A673 (cell line): Measurements from ENCODE around the gene MYMK. TPM values are rescaled to one million over a fixed set of nuclear protein-coding genes. Genes with fewer than 3 reads are reported as not detected.

Experiments used
- BruUV-seq: library from RNA; stranded (reverse); fragments of 400-500 nt; replicated peaks from 2 replicates; lab custom pipeline; 2021; lab: Mats Ljungman, UMichigan
- CTCF ChIA-PET: fragments of 300-600 bp; sonication (Branson Sonifier 250); formaldehyde crosslinking; loops from one replicate; lab custom pipeline; 2022; ENCODE audit warnings: antibody characterized with exemption; lab: Charles Lee
- POLR2A ChIA-PET: fragments of 300-600 bp; sonication (Branson Sonifier 250); formaldehyde crosslinking; loops from one replicate; lab custom pipeline; 2022; ENCODE audit warnings: antibody characterized with exemption; ENCODE audit not compliant: low non-redundant PET; lab: Charles Lee
- DNase-seq: peaks from one replicate; pipeline ENCODE4 v3.0.0-alpha.2; 2015; ENCODE audit warnings: low spot score
- H3K27ac ChIP-seq: fragments of 200-600 bp; sonication (generic); 2 replicates; pipeline ENCODE4 v1.5.1; 2016; ENCODE audit warnings: mixed run types, low read depth, mild to moderate bottlenecking, mixed read lengths, antibody characterized with exemption, low read length; ENCODE audit not compliant: poor library complexity, severe bottlenecking
- H3K27me3 ChIP-seq: fragments of 200-600 bp; sonication (generic); replicated peaks from 2 replicates; pipeline ENCODE4 v1.6.1; 2017; ENCODE audit warnings: mixed run types, low read depth, mild to moderate bottlenecking, mixed read lengths, antibody characterized with exemption, low read length; ENCODE audit not compliant: insufficient read depth, poor library complexity
- H3K36me3 ChIP-seq: fragments of 200-600 bp; sonication (generic); 2 replicates; pipeline ENCODE4 v1.6.1; 2016; ENCODE audit warnings: mixed run types, mild to moderate bottlenecking, mixed read lengths, antibody characterized with exemption, low read length; ENCODE audit not compliant: insufficient read depth, poor library complexity, severe bottlenecking
- H3K4me1 ChIP-seq: fragments of 200-600 bp; sonication (generic); 2 replicates; pipeline ENCODE4 v1.6.1; 2017; ENCODE audit warnings: mixed run types, mild to moderate bottlenecking, mixed read lengths, antibody characterized with exemption, low read length; ENCODE audit not compliant: insufficient read depth, poor library complexity, severe bottlenecking
- H3K4me3 ChIP-seq: fragments of 200-600 bp; sonication (generic); 2 replicates; pipeline ENCODE4 v1.5.1; 2016; ENCODE audit warnings: low read depth, mixed run types, mild to moderate bottlenecking, mixed read lengths, low read length; ENCODE audit not compliant: poor library complexity, severe bottlenecking
- H3K9me3 ChIP-seq: fragments of 200-600 bp; sonication (generic); 2 replicates; pipeline ENCODE4 v1.6.1; 2016; ENCODE audit warnings: mixed run types, low read depth, mild to moderate bottlenecking, mixed read lengths, antibody characterized with exemption, low read length; ENCODE audit not compliant: poor library complexity, severe bottlenecking
- EZH2 ChIP-seq: fragments of 200-600 bp; sonication (generic); IDR thresholded peaks from 2 replicates; pipeline ENCODE4 v1.6.1; 2017; ENCODE audit warnings: borderline replicate concordance, low read depth, mild to moderate bottlenecking, mixed read lengths, antibody characterized with exemption, low read length; ENCODE audit not compliant: poor library complexity, severe bottlenecking
- intact Hi-C: fragments of 100-400 bp; cut with micrococcal nuclease; formaldehyde crosslinking; loops from one replicate; pipeline ENCODE4 v1.10.0; 2022; ENCODE audit not compliant: unreplicated experiment
- total RNA-seq: library from RNA; stranded (reverse); gene quantifications from 2 replicates; pipeline ENCODE4 v1.2.3, GENCODE V29; 2021
- TF ChIP-seq, protein P1 (sequence below): fragments of 300-800, 200-600 bp; sonication (generic); conservative IDR thresholded peaks from 2 replicates; pipeline ENCODE4 v1.5.1; 2017; ENCODE audit warnings: low read depth, mild to moderate bottlenecking, antibody characterized with exemption, low read length, moderate library complexity, mixed read lengths

MYMK gene
- total RNA-seq, 1 experiment from 2014 or later, result not detected

GRCh38 chr9:133569891-133570690 is 45.3 kb upstream of the MYMK start:
- DNase-seq, result no peak
- ChIA-PET CTCF (no interaction called here), POLR2A (no interaction called here)
- no TSS peak for BruUV-seq
- no peaks in the 10 kb centered on the region for H3K4me1 ChIP-seq
- no peak overlapping the region for H3K4me3 ChIP-seq
- TF ChIP-seq, protein P1, sequence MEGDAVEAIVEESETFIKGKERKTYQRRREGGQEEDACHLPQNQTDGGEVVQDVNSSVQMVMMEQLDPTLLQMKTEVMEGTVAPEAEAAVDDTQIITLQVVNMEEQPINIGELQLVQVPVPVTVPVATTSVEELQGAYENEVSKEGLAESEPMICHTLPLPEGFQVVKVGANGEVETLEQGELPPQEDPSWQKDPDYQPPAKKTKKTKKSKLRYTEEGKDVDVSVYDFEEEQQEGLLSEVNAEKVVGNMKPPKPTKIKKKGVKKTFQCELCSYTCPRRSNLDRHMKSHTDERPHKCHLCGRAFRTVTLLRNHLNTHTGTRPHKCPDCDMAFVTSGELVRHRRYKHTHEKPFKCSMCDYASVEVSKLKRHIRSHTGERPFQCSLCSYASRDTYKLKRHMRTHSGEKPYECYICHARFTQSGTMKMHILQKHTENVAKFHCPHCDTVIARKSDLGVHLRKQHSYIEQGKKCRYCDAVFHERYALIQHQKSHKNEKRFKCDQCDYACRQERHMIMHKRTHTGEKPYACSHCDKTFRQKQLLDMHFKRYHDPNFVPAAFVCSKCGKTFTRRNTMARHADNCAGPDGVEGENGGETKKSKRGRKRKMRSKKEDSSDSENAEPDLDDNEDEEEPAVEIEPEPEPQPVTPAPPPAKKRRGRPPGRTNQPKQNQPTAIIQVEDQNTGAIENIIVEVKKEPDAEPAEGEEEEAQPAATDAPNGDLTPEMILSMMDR, result no peak
- no peak for TF ChIP-seq EZH2
- H3K36me3 ChIP-seq, result no peaks in the 10 kb centered on the region
- no peaks in the 10 kb centered on the region for H3K9me3 ChIP-seq
- no peaks in the 10 kb centered on the region for H3K27me3 ChIP-seq
- intact Hi-C loops, result no loop called here
- H3K27ac ChIP-seq, result no peak overlapping the region

DNA sequence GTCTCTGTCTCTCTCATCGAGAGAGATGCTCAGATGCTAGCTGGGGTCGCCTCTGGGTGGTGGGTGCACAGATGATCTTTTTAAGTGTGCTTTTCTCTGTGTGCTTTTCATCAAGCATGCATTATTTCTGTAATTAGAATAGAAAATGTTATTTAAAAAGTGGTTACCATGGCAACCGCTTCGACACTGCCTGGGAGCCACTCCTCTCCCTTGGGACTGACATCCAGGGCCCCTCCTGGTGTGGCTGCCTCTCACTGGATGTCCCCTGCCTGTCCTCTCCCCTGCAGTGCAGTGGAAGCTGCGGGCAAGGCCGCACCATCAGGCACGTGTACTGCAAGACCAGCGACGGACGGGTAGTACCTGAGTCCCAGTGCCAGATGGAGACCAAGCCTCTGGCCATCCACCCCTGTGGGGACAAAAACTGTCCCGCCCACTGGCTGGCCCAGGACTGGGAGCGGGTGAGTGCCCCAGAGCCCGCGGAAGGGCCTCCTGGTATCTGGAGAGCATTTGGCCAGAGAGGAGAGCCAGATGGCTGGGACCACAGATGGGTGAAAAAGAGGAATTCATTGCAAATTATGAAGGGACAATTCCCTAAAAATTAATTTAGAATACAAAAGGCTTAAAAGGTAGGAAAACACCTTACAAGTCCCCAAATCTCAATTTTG is 44.5 kb upstream of the MYMK start:
- H3K4me3 ChIP-seq, result no peak overlapping the region
- intact Hi-C loops, result no loop called here
- DNase-seq, result no peak
- TF ChIP-seq, protein P1, result no peak
- no peak for TF ChIP-seq EZH2
- H3K27me3 ChIP-seq, result no peaks in the 10 kb centered on the region
- ChIA-PET POLR2A (no interaction called here), CTCF (no interaction called here)
- no peaks in the 10 kb centered on the region for H3K4me1 ChIP-seq
- H3K9me3 ChIP-seq, result no peaks in the 10 kb centered on the region
- no peak overlapping the region for H3K27ac ChIP-seq
- BruUV-seq, result no TSS peak
- H3K36me3 ChIP-seq, result no peaks in the 10 kb centered on the region

- no TSS peak for BruUV-seq
- Histone ChIP-seq H3K4me3 (no peak overlapping the region), H3K27me3 (no peaks in the 10 kb centered on the region), H3K9me3 (no peaks in the 10 kb centered on the region), H3K36me3 (no peaks in the 10 kb centered on the region), H3K4me1 (peaks cover 5% of the 10 kb centered on the region), H3K27ac (no peak overlapping the region)
- no peak for DNase-seq
- intact Hi-C loops, result no loop called here
- ChIA-PET POLR2A (no interaction called here), CTCF (no interaction called here)
- TF ChIP-seq EZH2, result no peak
- TF ChIP-seq, protein P1, result no peak
These were observed 43.4 kb upstream of the MYMK start for GRCh38 chr9:133568186-133568585.
